ENCODE results near the gene ANKRD9. TPM values are rescaled to one million over a fixed set of nuclear protein-coding genes. Genes with fewer than 3 reads are reported as not detected.

The ANKRD9 gene
- total RNA-seq, 6 donors from 2014 or later, result 21.0 to 99.9 (median 47.6) TPM

DNA sequence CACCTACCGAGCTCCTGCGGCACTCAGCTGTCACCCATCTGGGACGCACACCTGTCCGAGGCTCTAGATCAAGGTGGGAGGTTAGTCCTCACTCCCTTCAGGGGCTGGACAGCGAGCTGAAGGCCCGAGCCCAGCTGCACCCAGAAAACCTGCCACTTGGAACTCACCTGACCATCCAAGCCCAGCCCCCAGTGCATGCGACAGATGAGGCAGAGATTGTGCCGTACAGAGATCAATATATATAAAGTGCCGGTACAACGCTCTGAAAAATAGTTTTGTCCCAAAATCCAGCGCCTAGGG lies 3.0 kb downstream of the ANKRD9 start:
- TF ChIP-seq EP300 (IDR thresholded peaks at IDR 0.05), result no peak
- no peak for TF ChIP-seq POLR2AphosphoS5 (IDR thresholded peaks at IDR 0.05)
- no peak for TF ChIP-seq CTCF (IDR thresholded peaks at IDR 0.05)
- TF ChIP-seq POLR2A (IDR thresholded peaks at IDR 0.05), result no peak
- Histone ChIP-seq H3K36me3 (peaks cover 0 to 12% (median 6%) of the 10 kb centered on the region in 4 donors), H3K4me1 (peaks cover 8 to 20% (median 17%) of the 10 kb centered on the region in 4 donors), H3K9me3 (no peaks in the 10 kb centered on the region), H3K27ac (no peak overlapping the region), H3K27me3 (no peaks in the 10 kb centered on the region), H3K4me3 (no peak overlapping the region)
- ATAC-seq (ENCODE audit: low FRiP score in 2 of 2) (no peak), DNase-seq (no peak)
- 97 to 100% methylated on average over 7 to 11 of the region's 11 CpGs for WGBS, 2 donors

GRCh38 chr14:102505775-102506625 lies 3.6 kb downstream of the ANKRD9 start:
- TF ChIP-seq POLR2AphosphoS5 (IDR thresholded peaks at IDR 0.05), result no peak
- TF ChIP-seq EP300 (IDR thresholded peaks at IDR 0.05), result no peak
- WGBS, 2 donors, result 86 to 95% methylated on average over 10 to 12 of the region's 19 CpGs
- DNase-seq (no peak), ATAC-seq (ENCODE audit: low FRiP score in 2 of 2) (no peak)
- Histone ChIP-seq H3K36me3 (peaks cover 0 to 13% (median 6%) of the 10 kb centered on the region in 4 donors), H3K9me3 (no peaks in the 10 kb centered on the region), H3K27ac (no peak overlapping the region), H3K27me3 (no peaks in the 10 kb centered on the region), H3K4me3 (no peak overlapping the region), H3K4me1 (peaks cover 9 to 20% (median 16%) of the 10 kb centered on the region in 4 donors)

DNA sequence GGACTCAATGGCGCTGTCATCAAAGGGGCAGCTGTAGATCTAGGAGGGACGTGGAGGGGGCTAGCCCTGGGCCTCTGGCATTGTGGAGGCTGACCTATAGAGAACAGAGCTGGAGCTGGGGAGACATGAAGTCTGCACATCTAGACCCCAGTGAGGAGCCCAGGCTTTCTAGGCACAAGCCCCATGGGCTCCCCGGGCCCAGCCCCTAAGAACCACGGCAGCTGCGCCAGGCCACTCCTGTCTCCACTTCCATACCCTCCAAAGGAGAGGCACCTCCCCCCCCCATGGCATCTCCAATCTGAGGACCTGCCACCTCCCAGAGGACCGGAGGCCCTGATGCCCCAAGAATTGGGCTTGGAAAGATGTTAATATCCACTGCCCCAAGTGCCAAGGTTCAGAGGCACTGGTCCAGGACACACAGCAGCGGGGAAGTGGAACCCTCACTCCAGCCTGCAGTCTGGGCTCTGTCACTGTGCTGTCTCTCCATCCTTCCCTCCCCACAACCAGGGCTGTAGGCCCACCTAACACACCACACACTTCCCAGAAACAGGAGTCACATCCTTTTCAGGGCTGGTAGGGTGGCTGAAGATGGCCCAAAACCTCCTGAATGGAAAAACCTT lies 4.5 kb downstream of the ANKRD9 start:
- Histone ChIP-seq H3K9me3 (no peaks in the 10 kb centered on the region), H3K4me1 (peaks cover 10 to 20% (median 13%) of the 10 kb centered on the region in 4 donors), H3K4me3 (no peak overlapping the region), H3K27me3 (no peaks in the 10 kb centered on the region), H3K27ac (no peak overlapping the region), H3K36me3 (peaks cover 0 to 17% (median 6%) of the 10 kb centered on the region in 4 donors)
- TF ChIP-seq POLR2A (IDR thresholded peaks at IDR 0.05) (no peak), POLR2AphosphoS5 (IDR thresholded peaks at IDR 0.05) (no peak), CTCF (IDR thresholded peaks at IDR 0.05) (no peak), EP300 (IDR thresholded peaks at IDR 0.05) (no peak)
- ATAC-seq (ENCODE audit: low FRiP score in 2 of 2) (no peak), DNase-seq (no peak)
- 92 to 96% methylated on average over 4 to 6 of the region's 7 CpGs for WGBS, 2 donors

DNA sequence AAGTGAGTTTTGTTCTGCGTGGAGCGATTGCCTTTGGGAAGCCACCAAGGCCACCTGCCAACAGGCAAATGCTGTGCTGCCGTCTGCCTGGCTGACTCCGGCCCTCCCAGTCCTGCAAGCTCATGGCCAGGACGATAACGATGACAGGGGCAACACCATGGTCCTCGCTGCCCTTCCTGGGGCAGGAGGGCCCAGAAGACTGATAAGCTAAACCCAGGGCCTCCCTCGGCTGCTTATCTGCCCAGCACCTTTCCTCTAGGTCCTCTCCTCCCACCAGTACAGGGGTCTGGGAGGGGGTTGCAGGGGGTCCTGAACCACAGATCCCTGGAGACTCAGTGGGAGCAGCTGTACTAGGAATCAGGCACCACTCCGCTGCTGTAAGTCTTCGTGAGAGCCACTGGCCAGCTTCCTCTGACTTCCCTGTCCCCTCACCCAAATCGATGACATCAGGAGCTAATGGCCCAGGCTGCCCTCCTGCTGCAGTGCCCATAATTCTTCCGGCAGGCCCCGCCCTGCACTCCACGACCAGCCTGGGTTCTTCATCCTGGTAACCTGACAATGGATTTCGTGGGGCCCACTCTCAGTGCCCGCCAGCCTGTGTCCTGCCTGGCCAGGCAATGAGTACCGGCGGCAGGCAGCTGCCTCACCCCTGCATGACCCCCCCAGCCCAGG lies 5.1 kb downstream of the ANKRD9 start:
- DNase-seq (no peak), ATAC-seq (ENCODE audit: low FRiP score in 2 of 2) (no peak)
- Histone ChIP-seq H3K4me3 (no peak overlapping the region), H3K4me1 (peaks cover 11 to 25% (median 17%) of the 10 kb centered on the region in 4 donors), H3K36me3 (peaks cover 0 to 17% (median 6%) of the 10 kb centered on the region in 4 donors), H3K9me3 (no peaks in the 10 kb centered on the region), H3K27me3 (no peaks in the 10 kb centered on the region), H3K27ac (no peak overlapping the region)
- TF ChIP-seq POLR2A (IDR thresholded peaks at IDR 0.05) (no peak), POLR2AphosphoS5 (IDR thresholded peaks at IDR 0.05) (no peak), CTCF (IDR thresholded peaks at IDR 0.05) (no peak)
- 80 to 81% methylated on average over 8 to 18 of the region's 18 CpGs for WGBS, 2 donors

DNA sequence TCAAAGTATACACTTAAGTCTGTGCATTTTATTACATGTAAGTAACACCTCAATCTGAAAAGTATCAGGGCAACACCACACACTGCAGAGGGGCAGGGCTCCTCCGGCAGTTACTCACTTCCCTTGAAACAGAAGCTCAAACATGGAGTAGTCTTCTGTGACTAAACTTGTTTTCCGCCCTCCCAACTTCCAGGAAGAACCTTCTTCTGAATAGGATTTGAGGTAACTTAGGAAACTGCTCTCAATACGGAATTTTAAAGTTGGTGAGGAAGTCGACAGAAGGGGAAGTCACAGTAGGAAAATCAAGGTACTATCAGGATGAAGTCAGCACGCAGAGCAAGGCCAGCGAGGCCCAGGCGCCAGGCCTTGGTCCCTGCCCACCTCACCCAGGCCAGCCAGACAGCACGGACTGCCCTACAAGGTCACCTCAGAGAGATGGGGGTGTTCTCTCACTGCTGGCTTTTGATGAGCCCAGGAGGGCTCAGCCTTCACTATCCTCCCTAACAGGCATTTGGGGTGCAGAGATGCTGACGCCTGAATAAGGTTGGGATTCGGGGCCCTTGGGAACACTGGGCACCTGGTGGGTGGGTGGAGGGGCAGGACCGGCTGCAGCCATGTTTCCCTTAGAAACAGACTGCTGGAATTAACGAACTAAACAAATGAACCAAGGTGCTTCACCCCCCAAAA lies 5.8 kb downstream of the ANKRD9 start:
- Histone ChIP-seq H3K36me3 (peaks cover 0 to 22% (median 7%) of the 10 kb centered on the region in 4 donors), H3K9me3 (no peaks in the 10 kb centered on the region), H3K27ac (no peak overlapping the region), H3K27me3 (no peaks in the 10 kb centered on the region), H3K4me3 (no peak overlapping the region), H3K4me1 (peaks cover 9 to 24% (median 16%) of the 10 kb centered on the region in 4 donors)
- WGBS, 2 donors, result 75 to 88% methylated on average over 10 to 11 of the region's 12 CpGs
- no peak for DNase-seq
- TF ChIP-seq POLR2A (IDR thresholded peaks at IDR 0.05) (no peak), EP300 (IDR thresholded peaks at IDR 0.05) (no peak), POLR2AphosphoS5 (IDR thresholded peaks at IDR 0.05) (no peak), CTCF (IDR thresholded peaks at IDR 0.05) (no peak)
- no peak for ATAC-seq (ENCODE audit: low FRiP score in 2 of 2)

All from upper lobe of left lung (tissue), 6 donors.